GM19452 (cell line): ENCODE measurements around the gene VWA7.

Experiments used
- ATAC-seq: cut with Tn5 transposase; IDR thresholded peaks from one replicate; pipeline ENCODE4 v1.9.1; 2021; ENCODE audit not compliant: unreplicated experiment

The VWA7 gene

DNA sequence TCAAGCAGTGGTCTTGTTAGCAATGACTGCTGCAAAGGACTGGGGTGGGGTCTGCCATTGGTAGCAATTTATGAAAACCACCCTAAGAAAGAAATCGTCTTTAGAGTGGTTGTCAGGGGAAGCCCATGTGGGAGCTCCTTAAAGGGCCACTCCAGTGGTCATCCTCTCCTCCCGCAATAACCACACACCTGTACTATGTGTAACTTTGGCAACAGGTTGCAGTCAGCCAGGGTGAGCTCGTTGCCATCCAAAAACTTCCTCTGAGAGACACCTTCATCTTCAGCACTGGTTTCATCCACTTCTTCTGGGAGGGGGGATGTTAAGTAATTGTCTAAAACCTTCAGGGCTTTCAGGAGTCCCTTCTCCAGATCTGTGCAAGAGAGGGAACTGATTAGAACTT is 45.1 kb downstream of the VWA7 start:
- no peak for ATAC-seq

DNA sequence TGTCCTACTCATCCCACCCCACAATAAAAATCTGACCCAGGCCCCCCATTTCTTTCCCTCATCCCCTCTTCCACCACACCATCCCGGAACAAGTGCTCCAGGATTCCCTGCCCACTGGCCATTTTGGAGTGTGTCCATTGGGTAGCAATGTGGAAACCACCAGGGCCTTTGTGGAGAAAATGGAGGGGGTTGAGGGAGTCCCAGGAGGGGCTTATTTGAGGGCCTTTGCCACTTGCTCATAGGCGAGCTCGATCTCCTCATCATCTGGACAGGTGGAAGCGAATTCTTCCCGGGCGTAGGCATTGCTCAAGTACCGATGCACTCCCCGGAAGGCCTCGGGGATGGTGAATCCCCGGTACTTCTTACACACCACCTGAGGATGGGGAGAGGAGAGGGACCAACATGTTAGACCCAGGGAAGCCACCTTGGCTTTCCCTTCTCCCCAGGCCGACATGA is 46.5 kb downstream of the VWA7 start:
- no peak for ATAC-seq

DNA sequence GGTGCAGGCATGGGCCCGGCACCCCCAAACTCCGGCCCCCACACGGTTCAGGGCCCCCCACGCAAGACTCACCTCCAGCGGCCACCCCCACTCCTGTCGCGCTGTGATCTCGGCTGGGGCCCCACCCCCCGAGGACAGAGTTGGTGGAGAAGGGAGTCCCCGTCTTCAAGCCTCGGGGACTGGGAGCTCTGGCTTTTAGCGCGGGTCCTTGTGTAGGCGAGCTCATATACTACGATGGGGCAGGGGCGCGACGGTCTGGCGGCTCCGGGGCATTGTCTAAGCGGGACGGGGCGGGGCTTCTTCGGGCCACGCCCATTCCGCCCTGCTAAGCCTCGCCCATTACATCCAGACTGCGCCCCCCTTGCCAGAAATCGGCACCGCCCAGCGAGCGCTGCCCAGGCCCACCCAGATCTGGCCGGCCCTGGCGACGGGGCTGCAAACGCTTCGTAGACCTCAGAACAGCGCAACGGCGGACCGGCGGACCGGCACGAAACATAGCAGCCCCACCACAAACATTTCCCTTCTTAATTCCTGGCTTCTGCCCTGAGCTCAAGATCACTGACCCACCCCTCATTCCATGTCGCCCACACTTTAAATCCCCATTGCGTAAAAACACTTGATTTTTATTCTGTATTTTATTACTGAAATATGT is 47.0 kb downstream of the VWA7 start:
- ATAC-seq = no peak

DNA sequence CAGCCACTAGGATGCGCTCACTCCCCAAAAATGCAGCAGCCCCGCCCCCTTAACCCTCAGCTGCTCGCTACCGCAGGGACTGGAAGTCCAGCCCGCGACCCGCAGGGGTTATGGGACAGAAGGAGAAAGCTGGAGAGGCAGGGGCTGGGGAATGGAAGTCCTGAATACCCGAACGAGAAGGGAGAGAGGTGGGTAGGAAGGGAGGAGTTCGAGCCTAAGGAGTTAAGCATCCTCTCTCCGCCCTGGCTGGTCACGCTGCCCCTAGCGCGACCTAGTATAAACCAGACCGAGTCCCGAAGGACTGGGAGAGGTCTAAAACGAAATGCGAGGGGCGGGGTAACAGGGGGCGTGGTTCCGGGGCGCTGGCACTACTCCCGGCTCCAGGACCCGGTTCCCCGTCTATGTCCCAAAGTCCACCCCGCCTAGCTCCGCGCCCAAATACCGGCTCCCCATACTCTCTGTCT is 47.6 kb downstream of the VWA7 start:
- no peak for ATAC-seq

DNA sequence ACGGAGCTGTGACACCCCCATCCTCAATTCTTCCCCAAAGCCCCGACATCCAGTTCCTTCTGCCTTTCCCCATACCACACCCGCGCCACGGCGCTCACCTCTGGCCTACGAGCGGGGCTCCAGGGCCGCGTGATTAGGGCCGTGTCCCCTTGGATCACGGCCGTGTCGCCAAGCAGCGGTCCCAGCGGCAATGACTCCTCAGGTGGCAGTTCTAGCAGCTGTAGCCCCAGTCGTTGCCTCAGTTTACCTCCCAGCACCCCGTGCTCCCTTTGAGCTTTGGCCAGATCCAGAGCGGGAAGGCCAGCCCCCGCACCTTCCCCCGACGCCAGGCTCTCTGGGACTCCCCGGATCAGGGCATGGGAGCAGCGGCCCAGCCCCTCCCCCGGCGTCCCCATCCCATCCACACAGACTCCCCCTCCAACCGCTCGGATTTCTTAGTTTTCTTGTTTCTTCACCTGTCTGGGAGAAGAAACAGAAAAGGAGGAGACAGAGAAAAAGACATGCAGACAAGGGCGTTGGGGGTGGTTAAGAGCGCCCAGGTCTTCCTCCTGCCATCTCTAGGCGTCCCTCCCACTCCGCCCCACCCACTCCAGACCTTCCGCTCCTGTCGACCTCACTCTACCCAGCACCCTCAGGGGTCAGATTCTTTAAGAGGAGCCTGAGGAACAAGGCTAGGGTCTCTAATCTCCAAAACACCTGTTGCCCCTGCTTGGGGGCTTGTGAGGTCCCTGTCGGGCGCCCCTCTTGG is 48.2 kb downstream of the VWA7 start, which contains the start of gene DDAH2:
Gene DDAH2, minus strand, starts transcription at position 533 of the 748 bp plus-strand sequence. Its CDS starts 138 bp downstream, at position 395.
- ATAC-seq = no peak

DNA sequence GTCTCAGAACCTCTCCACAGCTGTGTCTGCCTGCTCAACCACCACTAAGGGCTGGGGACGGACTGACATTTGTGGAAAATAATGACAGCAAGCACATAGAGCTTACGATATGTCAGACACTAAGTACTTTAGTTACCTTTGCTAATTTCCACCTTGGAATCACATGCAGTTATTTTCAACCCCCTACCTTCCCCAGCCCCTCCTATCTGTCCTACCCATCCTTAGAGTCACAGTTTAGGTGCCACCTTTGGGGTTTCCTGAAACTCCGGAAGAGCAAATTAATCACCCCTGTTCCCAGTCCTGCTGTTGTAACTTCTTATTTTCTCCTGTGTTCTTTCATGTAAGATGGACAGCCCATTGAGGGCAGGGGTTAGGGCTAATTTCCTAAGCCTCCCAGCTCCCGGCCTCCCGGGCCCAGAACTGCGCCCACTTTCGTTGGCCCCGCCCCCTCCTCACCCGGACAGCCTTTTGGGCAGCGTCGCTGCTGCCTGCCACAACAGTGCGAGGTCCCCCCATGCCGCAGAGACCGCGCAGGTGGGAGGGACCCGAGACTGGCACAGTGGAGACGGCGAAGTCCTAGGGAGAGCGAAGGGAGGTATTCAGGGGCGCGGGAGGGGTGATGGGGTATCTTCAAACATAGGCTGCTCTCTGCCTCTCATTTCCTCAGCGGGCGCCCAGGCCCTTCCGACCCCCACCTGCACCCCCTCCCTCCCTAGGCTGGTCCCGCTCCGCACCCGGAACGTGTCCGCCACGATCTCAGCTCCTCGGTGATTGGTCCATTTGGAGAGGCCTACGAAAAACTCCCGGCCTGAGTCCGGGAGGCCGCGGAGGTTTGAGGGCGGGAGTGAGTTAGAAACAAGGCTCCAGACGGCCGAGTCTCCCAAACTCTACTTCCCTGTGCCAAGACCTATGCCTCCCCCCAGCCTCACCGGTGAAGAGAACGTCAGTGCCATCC is 49.1 kb downstream of the VWA7 start:
- no peak for ATAC-seq

DNA sequence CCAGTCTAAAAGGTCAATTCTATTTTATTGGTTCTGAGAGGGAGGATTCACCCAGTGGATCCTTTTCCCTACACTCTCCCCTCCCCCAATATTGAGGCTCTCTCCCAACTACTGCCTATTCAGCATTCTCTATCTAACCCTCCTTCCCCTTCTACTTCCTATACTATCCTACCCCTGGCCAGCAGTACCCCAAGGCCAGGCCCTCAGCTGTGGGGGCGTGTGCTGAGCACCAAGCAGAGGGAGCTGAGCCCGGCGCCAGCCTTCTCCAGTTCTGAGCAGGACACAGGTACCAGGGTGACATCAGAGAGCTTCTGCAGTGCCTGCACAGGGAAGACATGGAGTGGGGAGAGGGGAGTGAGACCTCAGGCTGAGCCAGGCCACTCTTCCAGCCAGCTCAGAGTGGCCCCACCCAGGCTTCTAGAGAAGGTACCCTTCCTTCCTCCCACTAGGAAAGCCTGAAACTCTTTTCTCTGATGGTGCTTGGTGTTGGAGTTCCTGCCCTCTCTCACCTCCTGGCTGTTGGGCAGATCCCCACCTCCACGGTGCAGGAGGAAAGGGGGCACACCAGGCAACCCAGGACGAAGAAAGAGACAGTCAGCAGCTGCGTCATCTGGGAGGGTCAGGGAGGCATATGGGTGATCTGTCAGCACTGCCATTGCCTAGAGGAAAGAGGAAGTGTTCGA is 50.0 kb downstream of the VWA7 start:
- no peak for ATAC-seq

DNA sequence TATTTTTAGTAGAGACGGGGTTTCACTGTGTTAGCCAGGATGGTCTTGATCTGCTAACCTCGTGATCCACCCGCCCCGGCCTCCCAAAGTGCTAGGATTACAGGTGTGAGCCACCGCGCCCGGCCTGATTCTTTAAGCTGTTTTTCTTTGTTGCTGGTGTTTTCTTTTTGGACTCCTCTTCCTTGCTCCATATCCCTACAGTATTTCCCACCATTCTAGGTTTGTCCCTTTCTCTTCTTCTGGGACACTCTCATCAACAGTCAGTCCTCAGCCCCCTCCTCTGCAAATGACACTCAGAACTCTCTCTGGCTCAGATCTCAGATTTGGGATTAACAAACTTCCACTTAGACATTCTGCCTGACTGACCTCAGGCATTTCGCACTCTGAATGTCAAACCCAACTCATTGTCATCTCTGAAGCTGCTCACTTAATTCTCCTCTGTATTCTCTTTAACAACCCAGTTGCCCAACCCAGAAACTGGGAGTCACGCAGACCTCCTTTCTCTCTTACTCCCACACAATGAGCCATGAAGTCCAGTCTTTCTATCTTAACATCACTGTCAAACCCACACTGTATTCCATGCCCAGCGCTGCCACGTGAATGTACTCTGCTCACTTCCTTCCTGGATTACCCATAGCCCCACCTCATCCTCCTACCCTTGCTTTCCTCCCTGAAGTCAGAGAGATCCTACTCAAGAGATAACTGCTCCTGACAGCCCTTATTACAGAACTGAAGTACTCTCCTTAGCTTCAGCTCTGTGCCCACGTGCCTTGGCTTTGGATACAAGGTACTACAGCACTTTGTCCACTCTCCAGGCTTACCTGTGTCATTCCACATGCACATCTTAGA is 51.4 kb downstream of the VWA7 start:
- no peak for ATAC-seq

DNA sequence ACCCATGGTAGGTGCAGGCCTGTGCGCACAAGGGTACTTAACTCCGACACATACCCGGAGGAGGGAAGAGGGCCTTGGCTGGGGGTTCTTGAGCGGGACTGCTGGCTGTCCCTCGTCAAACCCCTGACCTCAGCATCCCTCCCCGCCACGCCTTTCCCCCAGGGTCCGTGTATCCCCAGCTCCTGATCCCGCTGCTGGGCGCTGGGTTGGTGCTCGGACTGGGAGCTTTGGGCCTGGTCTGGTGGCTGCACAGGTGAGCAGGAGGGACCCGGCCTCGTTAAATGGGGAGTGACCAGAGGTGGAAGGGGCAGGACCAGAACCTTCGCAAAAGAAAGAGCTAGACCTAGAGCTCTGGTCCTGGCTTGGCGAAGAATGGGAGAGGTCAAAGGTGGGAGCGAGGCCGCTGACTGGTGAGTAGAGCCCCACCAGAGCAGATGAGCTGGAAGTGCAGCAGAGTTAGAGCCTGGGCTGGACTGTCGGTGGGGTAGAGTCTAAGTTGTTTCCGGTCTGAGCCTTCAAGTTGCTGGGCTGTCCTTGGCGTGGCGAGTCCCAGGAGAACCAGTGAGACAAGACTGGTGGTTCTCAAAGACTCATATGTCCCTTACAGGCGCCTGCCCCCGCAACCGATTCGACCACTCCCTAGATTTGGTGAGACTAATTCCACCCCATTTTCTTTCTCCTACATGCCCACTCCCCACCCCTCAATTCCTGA is 53.0 kb downstream of the VWA7 start:
- ATAC-seq = no peak

DNA sequence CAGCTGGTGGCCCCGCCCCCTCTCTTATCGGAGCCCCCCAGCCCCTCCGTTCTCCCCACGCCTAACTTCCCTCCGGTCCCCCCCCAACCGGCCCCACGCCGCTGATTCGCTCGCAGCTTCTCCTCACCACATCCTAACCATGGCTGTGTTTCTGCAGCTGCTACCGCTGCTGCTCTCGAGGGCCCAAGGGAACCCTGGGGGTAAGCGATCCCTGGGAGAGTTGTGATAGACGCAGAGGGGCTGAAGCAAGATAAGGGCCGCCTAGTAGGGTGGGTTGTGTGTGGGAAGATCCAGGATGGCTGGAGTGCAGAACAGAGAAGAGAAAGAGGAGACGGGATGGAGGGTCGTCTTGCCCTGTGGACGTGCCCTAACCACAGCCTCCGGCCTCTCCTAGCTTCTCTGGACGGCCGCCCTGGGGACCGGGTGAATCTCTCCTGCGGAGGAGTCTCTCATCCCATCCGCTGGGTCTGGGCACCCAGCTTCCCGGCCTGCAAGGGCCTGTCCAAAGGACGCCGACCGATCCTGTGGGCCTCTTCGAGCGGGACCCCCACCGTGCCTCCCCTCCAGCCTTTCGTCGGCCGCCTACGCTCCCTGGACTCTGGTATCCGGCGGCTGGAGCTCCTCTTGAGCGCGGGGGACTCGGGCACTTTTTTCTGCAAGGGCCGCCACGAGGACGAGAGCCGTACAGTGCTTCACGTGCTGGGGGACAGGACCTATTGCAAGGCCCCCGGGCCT is 53.7 kb downstream of the VWA7 start, which contains the start of gene MPIG6B:
Gene MPIG6B, plus strand, starts transcription at position 129 of the 735 bp plus-strand sequence. Its CDS starts 11 bp downstream, at position 140.
- ATAC-seq = no peak

DNA sequence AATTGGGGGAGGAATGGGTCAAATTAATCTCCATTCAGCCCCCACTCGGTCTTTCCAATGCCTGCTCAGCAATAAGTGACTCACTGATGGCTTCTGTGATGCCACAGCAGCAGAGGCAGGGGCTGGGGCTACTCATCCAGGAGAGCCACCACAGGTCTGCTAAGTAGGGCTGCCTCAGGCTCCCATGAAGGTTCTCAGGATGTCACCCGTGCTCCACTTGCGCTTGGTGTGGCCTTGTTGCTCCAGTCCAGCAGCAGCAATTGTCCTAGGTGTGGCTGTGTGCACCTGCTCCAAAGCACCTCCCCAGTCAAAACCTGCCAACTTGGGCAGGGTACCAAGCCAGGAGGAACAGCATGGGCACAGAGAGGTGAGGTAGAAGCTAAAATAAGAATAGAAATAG is 55.0 kb downstream of the VWA7 start:
- ATAC-seq = no peak

DNA sequence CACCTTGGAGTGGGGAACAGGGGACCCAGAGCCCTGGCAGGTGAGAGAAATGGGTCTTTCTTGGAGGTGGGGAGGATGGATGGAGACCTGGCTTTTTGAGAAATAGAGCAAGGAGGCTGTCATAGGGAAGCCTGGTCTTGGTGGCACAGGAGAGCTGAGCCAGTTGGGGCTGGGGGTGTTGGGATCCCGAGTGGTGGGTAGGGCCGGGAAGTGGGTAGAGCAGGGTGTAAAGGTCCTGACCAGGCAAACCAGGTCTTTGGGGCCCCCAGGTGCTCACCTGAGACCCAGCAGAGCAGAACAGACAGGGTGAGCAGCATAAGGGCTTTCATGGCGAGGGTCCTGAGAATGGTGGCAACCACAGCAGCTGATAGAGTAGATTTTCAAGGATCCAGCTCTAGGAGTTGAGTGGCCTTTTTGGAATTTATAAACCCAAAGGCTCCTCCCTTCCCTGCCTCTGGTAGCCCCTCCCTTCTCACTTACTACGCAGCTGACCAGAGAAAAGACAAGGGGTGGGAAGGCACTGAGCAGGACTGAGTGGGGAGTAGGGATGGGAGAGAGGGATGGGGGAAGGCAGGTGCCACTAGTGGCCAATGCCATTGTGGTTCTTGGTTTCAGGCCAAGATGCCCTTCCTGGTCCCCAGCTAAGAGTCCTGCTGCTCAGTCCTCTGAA is 55.6 kb downstream of the VWA7 start, which contains the start of gene LY6G6C:
Gene LY6G6C, minus strand, starts transcription at position 396 of the 670 bp plus-strand sequence. Its CDS starts 67 bp downstream, at position 329.
- no peak for ATAC-seq

DNA sequence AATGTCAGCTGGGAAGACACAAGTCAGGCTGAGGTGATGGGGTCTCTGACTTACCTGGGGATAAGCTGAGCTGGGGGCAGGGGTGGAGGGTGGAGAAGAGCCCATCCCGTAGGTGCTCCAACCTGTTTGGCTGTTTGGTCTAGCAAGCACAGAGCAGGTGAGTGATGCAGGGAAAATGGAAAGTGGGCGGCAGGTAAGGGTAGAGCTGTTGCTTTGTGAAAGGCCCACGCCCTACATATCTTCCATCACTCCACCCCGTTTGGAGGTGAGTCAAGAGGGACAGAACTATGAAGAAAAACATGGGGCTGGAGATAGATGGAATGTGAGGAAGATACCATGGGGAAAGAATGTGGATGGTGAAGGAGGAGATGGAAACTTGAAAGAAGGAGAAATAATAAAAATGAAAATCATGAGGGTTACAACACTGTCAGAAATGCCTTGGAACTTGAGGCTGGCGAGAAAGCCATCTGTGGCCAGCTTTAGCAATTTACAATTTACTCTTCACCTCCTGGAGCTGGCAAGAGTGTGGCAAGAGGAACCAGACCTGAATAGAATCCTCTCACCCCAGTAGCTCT is 56.8 kb downstream of the VWA7 start:
- no peak for ATAC-seq

DNA sequence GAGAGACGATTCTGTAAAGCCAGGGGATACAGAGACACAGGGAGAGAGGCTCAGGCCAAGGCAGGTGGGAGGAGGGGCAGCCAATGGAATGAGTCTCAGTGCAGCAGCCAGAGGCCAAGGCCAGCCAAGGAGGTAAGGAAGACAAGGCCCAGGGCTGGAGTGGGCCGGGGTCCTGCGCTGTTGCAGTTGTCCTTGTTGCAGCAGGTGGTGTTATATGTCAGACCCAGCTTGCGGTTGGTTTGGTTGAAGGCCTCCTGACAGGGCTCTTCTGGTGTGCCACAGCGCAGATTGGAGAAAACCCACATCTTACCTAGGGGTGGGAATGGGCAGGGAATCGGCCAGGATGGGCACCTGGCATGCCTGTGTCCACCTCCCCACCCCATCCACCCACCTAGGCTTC is 58.1 kb downstream of the VWA7 start:
- no peak for ATAC-seq

DNA sequence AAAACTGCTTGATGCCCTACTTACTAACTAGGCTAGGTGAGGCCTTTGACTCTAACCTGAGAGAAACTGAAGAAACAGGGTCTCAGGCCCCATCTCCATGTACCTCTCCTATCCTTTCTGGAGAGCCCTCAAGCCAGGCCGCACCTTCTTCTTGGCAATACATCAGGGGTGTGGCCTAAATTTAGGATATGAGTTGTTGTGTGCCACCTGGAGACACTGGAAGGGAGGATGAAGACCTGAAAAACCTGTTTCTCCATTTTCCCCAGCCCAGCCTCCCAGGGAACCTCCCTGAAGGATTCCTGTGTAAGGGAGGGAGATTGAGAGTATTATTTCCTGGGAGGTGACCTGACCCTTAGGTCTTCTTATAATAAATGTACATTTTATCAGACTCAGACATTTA is 58.9 kb downstream of the VWA7 start:
- ATAC-seq = no peak

DNA sequence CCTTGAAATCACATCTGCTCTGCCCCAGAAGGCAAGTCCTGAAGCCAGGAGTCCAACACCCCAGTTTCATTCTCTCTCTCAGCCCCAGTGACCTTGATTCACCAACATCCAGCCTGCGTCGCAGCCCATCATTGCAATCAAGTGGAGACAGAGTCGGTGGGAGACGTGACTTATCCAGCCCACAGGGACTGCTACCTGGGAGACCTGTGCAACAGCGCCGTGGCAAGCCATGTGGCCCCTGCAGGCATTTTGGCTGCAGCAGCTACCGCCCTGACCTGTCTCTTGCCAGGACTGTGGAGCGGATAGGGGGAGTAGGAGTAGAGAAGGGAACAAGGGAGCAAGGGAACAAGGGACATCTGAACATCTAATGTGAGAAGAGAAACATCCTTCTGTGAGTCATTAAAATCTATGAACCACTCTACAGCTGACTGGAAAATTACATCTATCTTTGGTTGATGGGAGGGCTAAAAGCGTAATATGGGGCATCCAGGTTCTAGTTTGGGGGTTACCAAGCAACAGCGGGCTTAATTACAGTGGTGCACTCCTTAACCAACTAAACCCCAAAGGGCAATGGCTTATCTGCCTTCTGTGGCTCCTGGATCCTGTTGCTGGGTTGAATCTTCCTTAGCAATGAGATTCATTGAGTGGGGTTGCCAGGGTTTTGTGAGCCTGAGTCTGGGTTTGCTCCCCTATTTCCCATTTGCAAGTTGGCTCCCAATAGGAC is 59.5 kb downstream of the VWA7 start:
- ATAC-seq = no peak
